K562 (cell line): ENCODE results near the gene WDR46. TPM values are rescaled to one million over a fixed set of nuclear protein-coding genes. Genes with fewer than 3 reads are reported as not detected.
A peak's percentile ranks its signal among the peaks of the same experiment; 100 is the strongest.

Experiments used
- ATF7 ChIP-seq: fragments of 450-650 bp; IDR thresholded peaks from 2 replicates; pipeline ENCODE4 v1.7.1; 2014; ENCODE audit warnings: mild to moderate bottlenecking, moderate library complexity
- CHD1 ChIP-seq: fragments of 200-600 bp; sonication (generic); IDR thresholded peaks from one replicate; pipeline ENCODE4 v1.6.1; 2012; ENCODE audit warnings: mild to moderate bottlenecking, moderate library complexity, low read length, inconsistent platforms
- ERF ChIP-seq: fragments of 450-650 bp; formaldehyde crosslinking; IDR thresholded peaks from 2 replicates; pipeline ENCODE4 v1.4.0; 2020; ENCODE audit warnings: mild to moderate bottlenecking, mixed read lengths
- ETS2 ChIP-seq: IDR thresholded peaks from 2 replicates; pipeline ENCODE4 v1.6.1; 2016; ENCODE audit warnings: borderline replicate concordance, missing genetic modification characterization, mild to moderate bottlenecking, moderate library complexity, missing compliant biosample characterization; ENCODE audit not compliant: poor library complexity, severe bottlenecking
- GATAD2B ChIP-seq: fragments of 450-650 bp; IDR thresholded peaks from 2 replicates; pipeline ENCODE4 v1.6.1; 2017; ENCODE audit warnings: mild to moderate bottlenecking, borderline replicate concordance
- HCFC1 ChIP-seq: IDR thresholded peaks from 2 replicates; pipeline ENCODE4 v1.6.1; 2012; ENCODE audit warnings: low read depth, low read length, improper control_type of control experiment
- ILF3 ChIP-seq: fragments of 450-650 bp; IDR thresholded peaks from 2 replicates; pipeline ENCODE4 v1.6.1; 2018; ENCODE audit warnings: antibody characterized with exemption, mild to moderate bottlenecking, moderate library complexity, borderline replicate concordance
- KLF1 ChIP-seq: fragments of 450-650 bp; IDR thresholded peaks from 2 replicates; pipeline ENCODE4 v1.6.1; 2016; ENCODE audit warnings: missing genetic modification characterization, missing compliant biosample characterization
- NCOA4 ChIP-seq: fragments of 450-650 bp; IDR thresholded peaks from 2 replicates; pipeline ENCODE4 v1.6.1; 2018; ENCODE audit warnings: mild to moderate bottlenecking; ENCODE audit not compliant: partially characterized antibody
- NR0B1 ChIP-seq: fragments of 450-650 bp; IDR thresholded peaks from one replicate; pipeline ENCODE4 v1.6.1; 2018; ENCODE audit warnings: mild to moderate bottlenecking, moderate library complexity; ENCODE audit not compliant: partially characterized antibody
- PHF8 ChIP-seq: fragments of 200-600 bp; sonication (generic); IDR thresholded peaks from 2 replicates; pipeline ENCODE4 v1.6.1; 2012; ENCODE audit warnings: mixed run types, mild to moderate bottlenecking, inconsistent platforms, low read length, moderate library complexity, borderline replicate concordance
- PKNOX1 ChIP-seq: fragments of 450-650 bp; IDR thresholded peaks from 2 replicates; pipeline ENCODE4 v1.6.1; 2016
- POLR2A ChIP-seq: fragments of 450-650 bp; conservative IDR thresholded peaks from 2 replicates; pipeline ENCODE4 v1.6.1; 2016
- RBFOX2 ChIP-seq: fragments of 200-400 bp; formaldehyde crosslinking; IDR thresholded peaks from 2 replicates; pipeline ENCODE4 v1.6.1; 2017; ENCODE audit warnings: low read depth, mild to moderate bottlenecking, low read length, moderate library complexity
- SRSF1 ChIP-seq: fragments of 200-400 bp; formaldehyde crosslinking; IDR thresholded peaks from 2 replicates; pipeline ENCODE4 v1.6.1; 2017; ENCODE audit warnings: mild to moderate bottlenecking, low read depth, low read length, moderate library complexity
- TCFL5 ChIP-seq: fragments of 250-450 bp; sonication (Bioruptor Pico); conservative IDR thresholded peaks from 2 replicates; pipeline ENCODE4 v1.6.1; 2021; ENCODE audit warnings: mild to moderate bottlenecking, moderate library complexity, matching md5 sums
- ZBTB11 ChIP-seq, 3 experiments: fragments of 200-800 bp in 1 of 3; fragments of 250-450 bp in 1 of 3; fragments of 450-650 bp in 1 of 3; sonication (Bioruptor Pico) in 1 of 3; sonication (Bioruptor generic) in 1 of 3; formaldehyde crosslinking in 1 of 3; IDR thresholded peaks; 2 replicates each; pipeline versions ENCODE4 v1.6.1 to v1.8.0; 2016 to 2022; ENCODE audit warnings: mild to moderate bottlenecking in 2 of 3, missing genetic modification characterization in 2 of 3, missing compliant biosample characterization in 1 of 3, moderate library complexity in 1 of 3
- polyA plus RNA-seq, 8 experiments: library from polyadenylated mRNA; depleted of rRNA in 4 of 8; stranded (reverse) in 5 of 8; unstranded in 3 of 8; fragments of >200 nt; fragmentation: Nextera tagmentation in 2 of 8; fragmentation: Illumina TruSeq in 1 of 8; extraction: Ambion mirVana in 2 of 8; extraction: Trizol in 1 of 8; gene quantifications; 2 replicates each; pipeline versions ENCODE4 v1.2.1 to v1.2.3, GENCODE V29; 2011 to 2014; ENCODE audit warnings: inconsistent platforms in 1 of 8, missing spikeins in 1 of 8
- total RNA-seq, 7 experiments: library from RNA; depleted of rRNA in 6 of 7; stranded (reverse); fragments of >200 nt in 6 of 7; fragmentation: Illumina TruSeq in 2 of 7; extraction: Trizol in 2 of 7; gene quantifications; 2 replicates each; pipeline versions ENCODE4 v1.2.1 to v1.2.3, GENCODE V29; 2011 to 2021; ENCODE audit warnings: low replicate concordance in 1 of 7

Gene WDR46
- total and polyA plus RNA-seq, 9 of the 15 experiments (the other 6 are each of a cell fraction or from before 2014, with no cell fraction given), result 8.9 to 146 (median 93.1) TPM

- TF ChIP-seq TCFL5 (no peak), HCFC1 (no peak), ZBTB11 (CRISPR knock-in tag; IDR thresholded peaks at IDR 0.05) (no peak), POLR2A (peak; percentile 74), PHF8 (no peak), NCOA4 (no peak), ERF (no peak), ETS2 (tag) (no peak), GATAD2B (no peak), KLF1 (tag) (no peak), RBFOX2 (peak; percentile 70), ATF7 (no peak), ILF3 (no peak), SRSF1 (no peak), CHD1 (peak; percentile 53), NR0B1 (no peak), PKNOX1 (no peak)
Measured at GRCh38 chr6:33273924-33274902, 14.8 kb downstream of the WDR46 start (continued).
